ENCODE results near the gene CLPTM1L.

The CLPTM1L gene

GRCh38 chr5:1344975-1345838, at the start of gene CLPTM1L:
Gene CLPTM1L (minus strand): TSS chr5:1345099. CDS start chr5:1344841, 258 bp downstream.
- DNase-seq, result peak; percentile 90 to 94 (median 94)

GRCh38 chr5:1393571-1394501, 48.9 kb upstream of the CLPTM1L start:
- DNase-seq, result peak in 1 of 3 experiments; percentile 70

GRCh38 chr5:1392801-1393565, 48.1 kb upstream of the CLPTM1L start:
- no peak for DNase-seq

GRCh38 chr5:1392261-1392660, 47.4 kb upstream of the CLPTM1L start:
- no peak for DNase-seq

- DNase-seq, result no peak
Observed at GRCh38 chr5:1391691-1392090, 46.8 kb upstream of the CLPTM1L start.

GRCh38 chr5:1390861-1391600, 46.1 kb upstream of the CLPTM1L start:
- DNase-seq, result peak; percentile 28 to 70 (median 54)

GRCh38 chr5:1390333-1390732, 45.4 kb upstream of the CLPTM1L start:
- no peak for DNase-seq

- DNase-seq, result no peak
Observed at GRCh38 chr5:1388383-1388967, 43.6 kb upstream of the CLPTM1L start.

- no peak for DNase-seq
Observed at GRCh38 chr5:1387876-1388275, 43.0 kb upstream of the CLPTM1L start.

- no peak for DNase-seq
Observed at GRCh38 chr5:1387059-1387755, 42.3 kb upstream of the CLPTM1L start.

- peak in 2 of 3 experiments; percentile 83 to 85 for DNase-seq
Observed at GRCh38 chr5:1386274-1386717, 41.4 kb upstream of the CLPTM1L start.

GRCh38 chr5:1385395-1386273, 40.7 kb upstream of the CLPTM1L start:
- peak; percentile 79 to 89 (median 87) for DNase-seq

- DNase-seq, result no peak
Observed at GRCh38 chr5:1384521-1384920, 39.6 kb upstream of the CLPTM1L start.

GRCh38 chr5:1383886-1384401, 39.0 kb upstream of the CLPTM1L start:
- DNase-seq, result peak in 1 of 3 experiments; percentile 9

GRCh38 chr5:1383344-1383743, 38.4 kb upstream of the CLPTM1L start:
- no peak for DNase-seq

- DNase-seq, result no peak
Observed at GRCh38 chr5:1382248-1382700, 37.4 kb upstream of the CLPTM1L start.

GRCh38 chr5:1381370-1382247, 36.7 kb upstream of the CLPTM1L start:
- DNase-seq, result no peak

GRCh38 chr5:1380910-1381309, 36.0 kb upstream of the CLPTM1L start:
- DNase-seq, result peak in 2 of 3 experiments; percentile 39 to 51

Data from NCI-H1417 (cell line).